Endodermal cell (in vitro differentiated cells): ENCODE measurements around the gene TPRG1L. TPM values are rescaled to one million over a fixed set of nuclear protein-coding genes. Genes with fewer than 3 reads are reported as not detected.

Experiments used
- DNase-seq: peaks from one replicate; pipeline ENCODE4 v3.0.0-alpha.2; 2017
- H3K27ac ChIP-seq: 2 replicates; pipeline ENCODE4 v1.5.1; 2013; ENCODE audit warnings: mild to moderate bottlenecking, low read depth, low read length, moderate library complexity
- H3K27me3 ChIP-seq: 2 replicates; pipeline ENCODE4 v1.6.1; 2013; ENCODE audit warnings: mild to moderate bottlenecking, low read length, moderate library complexity; ENCODE audit not compliant: insufficient read depth, control insufficient read depth, poor library complexity, severe bottlenecking
- H3K36me3 ChIP-seq: 2 replicates; pipeline ENCODE4 v1.7.0; 2013; ENCODE audit warnings: mild to moderate bottlenecking, low read length, moderate library complexity; ENCODE audit not compliant: control insufficient read depth, insufficient read depth
- H3K4me1 ChIP-seq: one replicate; pipeline ENCODE4 v1.7.0; 2013; ENCODE audit warnings: low read length; ENCODE audit not compliant: control insufficient read depth, insufficient read depth
- H3K4me3 ChIP-seq: 2 replicates; pipeline ENCODE4 v1.5.1; 2013; ENCODE audit warnings: mild to moderate bottlenecking, low read length, moderate library complexity
- H3K9ac ChIP-seq: 2 replicates; pipeline ENCODE4 v1.6.1; 2013; ENCODE audit warnings: mild to moderate bottlenecking, low read length, moderate library complexity; ENCODE audit not compliant: poor library complexity, severe bottlenecking; ENCODE audit errors: extremely low read depth
- H3K9me3 ChIP-seq: 2 replicates; pipeline ENCODE4 v1.6.1; 2013; ENCODE audit warnings: mild to moderate bottlenecking, low read length, moderate library complexity; ENCODE audit not compliant: control insufficient read depth
- H3K27ac Mint-ChIP-seq: 2 replicates; pipeline ENCODE4 v1.8.0; 2020; ENCODE audit warnings: mixed read lengths
- H3K27me3 Mint-ChIP-seq: 2 replicates; pipeline ENCODE4 v1.8.0; 2021; ENCODE audit warnings: mild to moderate bottlenecking, mixed read lengths; ENCODE audit not compliant: insufficient read depth
- H3K36me3 Mint-ChIP-seq: 2 replicates; pipeline ENCODE4 v1.8.0; 2020; ENCODE audit warnings: low read depth, mixed read lengths
- H3K4me1 Mint-ChIP-seq: 2 replicates; pipeline ENCODE4 v1.8.0; 2020; ENCODE audit warnings: mixed read lengths
- H3K4me3 Mint-ChIP-seq: 2 replicates; pipeline ENCODE4 v1.8.0; 2020; ENCODE audit warnings: mild to moderate bottlenecking, moderate library complexity, mixed read lengths
- H3K9me3 Mint-ChIP-seq: 2 replicates; pipeline ENCODE4 v1.8.0; 2020; ENCODE audit warnings: mild to moderate bottlenecking, mixed read lengths
- CTCF ChIP-seq: fragments of 200-600 bp; sonication (generic); conservative IDR thresholded peaks from 2 replicates; pipeline ENCODE4 v1.5.0; 2021; ENCODE audit warnings: antibody characterized with exemption, mild to moderate bottlenecking
- WGBS, 2 experiments: methylation state at CpG; one replicate each; pipeline versions ENCODE4 v1.1.5 to v1.1.7; 2013; ENCODE audit warnings: missing lambda C conversion rate in 2 of 2, mixed read lengths in 1 of 2; ENCODE audit not compliant: insufficient coverage in 1 of 2, insufficient read length in 1 of 2; 5-methylcytosine and 5-hydroxymethylcytosine counted together
- total RNA-seq, 2 donors: library from RNA; stranded (reverse); fragmentation: NEBNext Ultra II Directional in 1 of 2; extraction: Animal tissue kit (Norgen Biotek cat#: 25700) in 1 of 2; gene quantifications; 2 replicates in 1 of 2; 3 replicates in 1 of 2; pipeline ENCODE4 v1.2.1, GENCODE V29; 2021

Gene TPRG1L
- total RNA-seq, 2 donors from 2014 or later, result 50.4 to 56.4 TPM

- Histone ChIP-seq H3K4me3 (no peak overlapping the region), H3K27ac (no peak overlapping the region), H3K4me1 (no peaks in the 10 kb centered on the region), H3K27me3 (no peaks in the 10 kb centered on the region), H3K9me3 (no peaks in the 10 kb centered on the region), H3K36me3 (peaks cover 32% of the 10 kb centered on the region), H3K9ac (no peak overlapping the region)
- H3K27me3 Mint-ChIP-seq, result no peaks in the 10 kb centered on the region
- DNase-seq, result no peak
- WGBS, 2 experiments, result 94 to 96% methylated on average over 12 to 15 of the region's 15 CpGs
- no peaks in the 10 kb centered on the region for H3K4me1 Mint-ChIP-seq
- H3K4me3 Mint-ChIP-seq, result no peak overlapping the region
- no peak overlapping the region for H3K27ac Mint-ChIP-seq
- no peaks in the 10 kb centered on the region for H3K9me3 Mint-ChIP-seq
- H3K36me3 Mint-ChIP-seq, result peaks cover 52% of the 10 kb centered on the region
- TF ChIP-seq CTCF, result no peak
Measured at GRCh38 chr1:3638676-3639075, 13.9 kb downstream of the TPRG1L start.

GRCh38 chr1:3639397-3639911 is 14.6 kb downstream of the TPRG1L start:
- WGBS, 2 experiments, result 92 to 95% methylated on average over 18 to 23 of the region's 23 CpGs
- Histone ChIP-seq H3K27ac (no peak overlapping the region), H3K9me3 (no peaks in the 10 kb centered on the region)

GRCh38 chr1:3640121-3640837 is 15.5 kb downstream of the TPRG1L start:
- no peaks in the 10 kb centered on the region for H3K9me3 Mint-ChIP-seq

More at GRCh38 chr1:3639397-3639911, 14.6 kb downstream of the TPRG1L start:
- Histone ChIP-seq H3K9ac (no peak overlapping the region), H3K27me3 (no peaks in the 10 kb centered on the region), H3K4me1 (no peaks in the 10 kb centered on the region), H3K4me3 (no peak overlapping the region), H3K36me3 (peaks cover 32% of the 10 kb centered on the region)
- no peak for DNase-seq
- Mint-ChIP-seq H3K27me3 (no peaks in the 10 kb centered on the region), H3K4me1 (no peaks in the 10 kb centered on the region), H3K9me3 (no peaks in the 10 kb centered on the region), H3K4me3 (no peak overlapping the region), H3K27ac (no peak overlapping the region), H3K36me3 (peaks cover 49% of the 10 kb centered on the region)
- no peak for TF ChIP-seq CTCF

More at GRCh38 chr1:3640121-3640837, 15.5 kb downstream of the TPRG1L start:
- peaks cover 27% of the 10 kb centered on the region for H3K36me3 ChIP-seq
- DNase-seq, result no peak
- H3K27ac ChIP-seq, result no peak overlapping the region
- Mint-ChIP-seq H3K4me1 (no peaks in the 10 kb centered on the region), H3K4me3 (no peak overlapping the region), H3K36me3 (peaks cover 44% of the 10 kb centered on the region), H3K27ac (no peak overlapping the region), H3K27me3 (no peaks in the 10 kb centered on the region)
- H3K4me3 ChIP-seq, result no peak overlapping the region
- H3K4me1 ChIP-seq, result no peaks in the 10 kb centered on the region
- TF ChIP-seq CTCF, result no peak
- no peaks in the 10 kb centered on the region for H3K27me3 ChIP-seq
- no peak overlapping the region for H3K9ac ChIP-seq
- H3K9me3 ChIP-seq, result no peaks in the 10 kb centered on the region
- 90 to 92% methylated on average over 17 to 36 of the region's 36 CpGs for WGBS, 2 experiments
